IPS-NIHi7 (cell line): Measurements from ENCODE around the gene ZNF740.
"Not testable (repeated sequence)": the region's sequence is repeated elsewhere in the genome, so short reads cannot be mapped to it uniquely, and the experiment has no call there.

Source experiments
- DNase-seq: peaks from one replicate; pipeline ENCODE4 v3.0.0; 2012; ENCODE audit warnings: mixed read lengths; ENCODE audit errors: extremely low spot score

The ZNF740 gene

GRCh38 chr12:53173085-53173715, 7.3 kb upstream of the ZNF740 start:
- DNase-seq, result no peak

GRCh38 chr12:53174881-53175491, 5.5 kb upstream of the ZNF740 start:
- DNase-seq, result peak; percentile 85

- DNase-seq, result no peak
Observed at GRCh38 chr12:53176750-53177149, 3.8 kb upstream of the ZNF740 start.

- not testable (repeated sequence) for DNase-seq
Observed at GRCh38 chr12:53177447-53177846, 3.1 kb upstream of the ZNF740 start.

GRCh38 chr12:53178803-53179202, 1.7 kb upstream of the ZNF740 start:
- DNase-seq, result not testable (repeated sequence)

- peak; percentile 32 for DNase-seq
Observed at GRCh38 chr12:53179687-53180219, 769 bp upstream of the ZNF740 start.

- peak; percentile 90 for DNase-seq
Observed at GRCh38 chr12:53180931-53181645, 566 bp downstream of the ZNF740 start.

- DNase-seq, result peak; percentile 5
Observed at GRCh38 chr12:53181935-53182334, 1.4 kb downstream of the ZNF740 start.

- DNase-seq, result no peak
Observed at GRCh38 chr12:53182903-53183302, 2.4 kb downstream of the ZNF740 start.

- DNase-seq, result no peak
Observed at GRCh38 chr12:53184828-53185227, 4.3 kb downstream of the ZNF740 start.

GRCh38 chr12:53185582-53186153, 5.1 kb downstream of the ZNF740 start:
- DNase-seq, result no peak

- DNase-seq, result no peak
Observed at GRCh38 chr12:53186745-53187144, 6.2 kb downstream of the ZNF740 start.

- DNase-seq, result no peak
Observed at GRCh38 chr12:53187145-53187899, 6.8 kb downstream of the ZNF740 start.

GRCh38 chr12:53190108-53190729, 9.7 kb downstream of the ZNF740 start:
- DNase-seq, result peak; percentile 91

- DNase-seq, result no peak
Observed at GRCh38 chr12:53191096-53191884, 10.8 kb downstream of the ZNF740 start.

- no peak for DNase-seq
Observed at GRCh38 chr12:53191885-53192530, 11.5 kb downstream of the ZNF740 start.

GRCh38 chr12:53192531-53193021, 12.1 kb downstream of the ZNF740 start:
- DNase-seq, result no peak

GRCh38 chr12:53193040-53193439, 12.5 kb downstream of the ZNF740 start:
- DNase-seq, result no peak

GRCh38 chr12:53193985-53194716, 13.6 kb downstream of the ZNF740 start:
- no peak for DNase-seq
